Liver (tissue), 9 donors: ENCODE measurements around the gene HIP1R. TPM values are rescaled to one million over a fixed set of nuclear protein-coding genes. Genes with fewer than 3 reads are reported as not detected.

Source experiments
- DNase-seq: peaks from one replicate; pipeline ENCODE4 v3.0.0-alpha.2; 2017; ENCODE audit warnings: low spot score
- H3K27ac ChIP-seq, 2 donors: one replicate each; pipeline ENCODE4 v1.7.0; 2013; ENCODE audit warnings: inconsistent platforms in 2 of 2, low read length in 2 of 2, control low read depth in 1 of 2, low read depth in 1 of 2, mild to moderate bottlenecking in 1 of 2
- H3K27me3 ChIP-seq, 4 donors: one replicate each; pipeline versions ENCODE4 v1.6.1 to v1.7.0; 2013; ENCODE audit warnings: low read length in 3 of 4, inconsistent platforms in 1 of 4, mild to moderate bottlenecking in 1 of 4, moderate library complexity in 1 of 4; ENCODE audit not compliant: control insufficient read depth in 4 of 4, insufficient read depth in 4 of 4
- H3K36me3 ChIP-seq, 4 donors: one replicate each; pipeline versions ENCODE4 v1.6.1 to v1.7.0; 2013; ENCODE audit warnings: low read length in 3 of 4, mild to moderate bottlenecking in 3 of 4, low read depth in 1 of 4, moderate library complexity in 1 of 4; ENCODE audit not compliant: control insufficient read depth in 4 of 4, insufficient read depth in 3 of 4
- H3K4me1 ChIP-seq, 4 donors: one replicate each; pipeline versions ENCODE4 v1.6.1 to v1.7.0; 2013; ENCODE audit warnings: low read length in 3 of 4, mild to moderate bottlenecking in 3 of 4, moderate library complexity in 1 of 4; ENCODE audit not compliant: control insufficient read depth in 4 of 4, insufficient read depth in 4 of 4
- H3K4me3 ChIP-seq, 3 donors: one replicate each; pipeline versions ENCODE4 v1.6.1 to v1.7.0; 2013; ENCODE audit warnings: low read length in 3 of 3, control low read depth in 1 of 3, low read depth in 1 of 3, mild to moderate bottlenecking in 1 of 3
- H3K9ac ChIP-seq, 2 donors: one replicate each; pipeline ENCODE4 v1.7.0; 2013; ENCODE audit warnings: low read length in 2 of 2, mild to moderate bottlenecking in 2 of 2, moderate library complexity in 2 of 2, control low read depth in 1 of 2, low read depth in 1 of 2
- H3K9me3 ChIP-seq, 4 donors: one replicate each; pipeline versions ENCODE4 v1.6.1 to v1.7.0; 2013; ENCODE audit warnings: low read length in 3 of 4; ENCODE audit not compliant: control insufficient read depth in 4 of 4
- ATF3 ChIP-seq: IDR thresholded peaks from 2 replicates; pipeline ENCODE4 v1.6.1; 2016; ENCODE audit warnings: antibody characterized with exemption
- CTCF ChIP-seq: fragments of 150-350 bp; IDR thresholded peaks from 2 replicates; pipeline ENCODE4 v1.5.1; 2017; ENCODE audit warnings: improper control_type of control experiment, low read depth, low read length; ENCODE audit not compliant: missing input control
- EGR1 ChIP-seq, 2 donors: IDR thresholded peaks; 2 replicates each; pipeline ENCODE4 v1.6.1; 2016 to 2018; ENCODE audit warnings: antibody characterized with exemption in 2 of 2, low read depth in 2 of 2
- FOXA1 ChIP-seq: IDR thresholded peaks from 2 replicates; pipeline ENCODE4 v1.6.1; 2016; ENCODE audit warnings: antibody characterized with exemption
- FOXA2 ChIP-seq: IDR thresholded peaks from 2 replicates; pipeline ENCODE4 v1.6.1; 2016; ENCODE audit warnings: antibody characterized with exemption
- JUND ChIP-seq, 2 donors: IDR thresholded peaks; 2 replicates each; pipeline ENCODE4 v1.6.1; 2016; ENCODE audit warnings: antibody characterized with exemption in 2 of 2
- MAX ChIP-seq: IDR thresholded peaks from 2 replicates; pipeline ENCODE4 v1.6.1; 2016; ENCODE audit warnings: antibody characterized with exemption
- NR2F2 ChIP-seq: IDR thresholded peaks from 2 replicates; pipeline ENCODE4 v1.6.1; 2016; ENCODE audit warnings: antibody characterized with exemption
- REST ChIP-seq: IDR thresholded peaks from 2 replicates; pipeline ENCODE4 v1.6.1; 2016; ENCODE audit warnings: antibody characterized with exemption, mild to moderate bottlenecking
- RXRA ChIP-seq, 2 donors: IDR thresholded peaks; 2 replicates each; pipeline ENCODE4 v1.6.1; 2017 to 2018; ENCODE audit warnings: antibody characterized with exemption in 2 of 2, mild to moderate bottlenecking in 1 of 2
- SP1 ChIP-seq: IDR thresholded peaks from 2 replicates; pipeline ENCODE4 v1.6.1; 2018; ENCODE audit warnings: antibody characterized with exemption, mild to moderate bottlenecking
- TAF1 ChIP-seq: conservative IDR thresholded peaks from 2 replicates; pipeline ENCODE4 v1.6.1; 2016; ENCODE audit warnings: antibody characterized with exemption, mild to moderate bottlenecking
- WGBS: extraction: QIAGEN DNeasy Blood & Tissue Kit; methylation state at CpG from one replicate; pipeline ENCODE4 v1.1.7; 2013; 5-methylcytosine and 5-hydroxymethylcytosine counted together
- polyA plus RNA-seq, 2 donors: library from polyadenylated mRNA; stranded (reverse) in 1 of 2; unstranded in 1 of 2; fragments of 200-250 nt in 1 of 2; fragments of >200 nt in 1 of 2; fragmentation: Nextera tagmentation in 1 of 2; extraction: Ambion mirVana in 1 of 2; gene quantifications; one replicate each; pipeline versions ENCODE4 v1.2.1 to v1.2.3, GENCODE V29; 2013 to 2015
- total RNA-seq, 2 donors: library from RNA; depleted of rRNA; stranded (reverse); fragments of >200 nt; gene quantifications; one replicate each; pipeline ENCODE4 v1.2.3, GENCODE V29; 2014
- donor health status: healthy.
- donor health status: healthy.
- donor health status: healthy.
- donor health status: healthy.
- donor health status: healthy.

The HIP1R gene
- total and polyA plus RNA-seq, 4 donors, result 12.4 to 52.5 (median 17.0) TPM

GRCh38 chr12:122876731-122877130 lies 41.5 kb downstream of the HIP1R start:
- no peaks in the 10 kb centered on the region for H3K9me3 ChIP-seq
- no peak for TF ChIP-seq RXRA (IDR thresholded peaks at IDR 0.05)
- TF ChIP-seq EGR1 (IDR thresholded peaks at IDR 0.05; ENCODE audit: low read depth in 2 of 2), result no peak
- TF ChIP-seq CTCF, result no peak
- no peak for TF ChIP-seq JUND (IDR thresholded peaks at IDR 0.05)
- no peak for TF ChIP-seq TAF1
- no peak for TF ChIP-seq NR2F2
- no peak for TF ChIP-seq FOXA1
- no peak for TF ChIP-seq REST
- no peak for TF ChIP-seq FOXA2
- TF ChIP-seq ATF3, result no peak
- TF ChIP-seq SP1, result no peak
- no peak for DNase-seq
- no peaks in the 10 kb centered on the region for H3K36me3 ChIP-seq
- peaks cover 9 to 29% (median 28%) of the 10 kb centered on the region in 4 donors for H3K4me1 ChIP-seq
- H3K9ac ChIP-seq, result no peak overlapping the region
- no peak overlapping the region for H3K27ac ChIP-seq
- H3K27me3 ChIP-seq, result no peaks in the 10 kb centered on the region
- 79% methylated on average over 3 of the region's 3 CpGs for WGBS
- H3K4me3 ChIP-seq, result no peak overlapping the region

- no peaks in the 10 kb centered on the region for H3K27me3 ChIP-seq
- H3K9me3 ChIP-seq, result no peaks in the 10 kb centered on the region
- peaks cover 3 to 9% (median 7%) of the 10 kb centered on the region in 4 donors for H3K4me1 ChIP-seq
- DNase-seq, result no peak
- 85% methylated on average over 17 of the region's 17 CpGs for WGBS
- no peak overlapping the region for H3K9ac ChIP-seq
- no peak overlapping the region for H3K4me3 ChIP-seq
- TF ChIP-seq FOXA1, result no peak
- no peak for TF ChIP-seq REST
- no peak for TF ChIP-seq MAX
- no peaks in the 10 kb centered on the region for H3K36me3 ChIP-seq
- H3K27ac ChIP-seq, result no peak overlapping the region
These were observed 43.7 kb downstream of the HIP1R start for GRCh38 chr12:122878780-122879612.
